Gastroesophageal sphincter (tissue), 4 donors: ENCODE data around the gene ORAI2. TPM values are rescaled to one million over a fixed set of nuclear protein-coding genes. Genes with fewer than 3 reads are reported as not detected.
"Not testable (repeated sequence)": the region's sequence is repeated elsewhere in the genome, so short reads cannot be mapped to it uniquely, and the experiment has no call there.

ENCODE experiments used
- ATAC-seq: fragments of 150-250 bp; one replicate; pipeline ENCODE4 v1.9.1; 2016; ENCODE audit warnings: mild to moderate bottlenecking, moderate library complexity
- H3K27ac ChIP-seq, 4 donors: fragments of 200-600 bp; sonication (generic) in 3 of 4; 1 replicate in 3 of 4; 2 replicates in 1 of 4; pipeline ENCODE4 v1.5.1; 2016 to 2019
- H3K27me3 ChIP-seq: fragments of 200-600 bp; sonication (generic); one replicate; pipeline ENCODE4 v1.5.1; 2019
- H3K36me3 ChIP-seq, 2 donors: fragments of 200-600 bp; sonication (generic); one replicate each; pipeline ENCODE4 v1.5.1; 2019; ENCODE audit warnings: control low read depth in 1 of 2
- H3K4me1 ChIP-seq, 3 donors: fragments of 200-600 bp; sonication (generic); 1 replicate in 2 of 3; 2 replicates in 1 of 3; pipeline ENCODE4 v1.5.1; 2016 to 2019; ENCODE audit warnings: control low read depth in 2 of 3
- H3K4me3 ChIP-seq, 2 donors: fragments of 200-600 bp; sonication (generic); one replicate each; pipeline ENCODE4 v1.5.1; 2019; ENCODE audit warnings: mild to moderate bottlenecking in 1 of 2, moderate library complexity in 1 of 2
- H3K9me3 ChIP-seq, 3 donors: fragments of 200-600 bp; sonication (generic); one replicate each; pipeline ENCODE4 v1.5.1; 2017 to 2019; ENCODE audit warnings: control low read depth in 2 of 3
- EP300 ChIP-seq: sonication (generic); formaldehyde crosslinking; IDR thresholded peaks from one replicate; pipeline ENCODE4 v1.6.1; 2017; ENCODE audit warnings: antibody characterized with exemption, mild to moderate bottlenecking
- POLR2A ChIP-seq, 2 donors: fragments of 450-650 bp; IDR thresholded peaks; one replicate each; pipeline ENCODE4 v1.6.1; 2017; ENCODE audit warnings: antibody characterized with exemption in 2 of 2, mild to moderate bottlenecking in 2 of 2, moderate library complexity in 1 of 2
- POLR2AphosphoS5 ChIP-seq: sonication (generic); formaldehyde crosslinking; IDR thresholded peaks from one replicate; pipeline ENCODE4 v1.6.1; 2017; ENCODE audit warnings: antibody characterized with exemption
- WGBS, 2 donors: methylation state at CpG; one replicate each; pipeline ENCODE4 v1.1.5; 2018; ENCODE audit warnings: low coverage in 1 of 2; 5-methylcytosine and 5-hydroxymethylcytosine counted together
- total RNA-seq, 4 donors: library from RNA; depleted of rRNA; stranded (reverse); fragments of >200 nt; gene quantifications; one replicate each; pipeline ENCODE4 v1.1.0, GENCODE V29; 2016
- TF ChIP-seq, protein P1 (sequence below), 4 experiments: fragments of 200-600 bp in 2 of 4; fragments of 450-650 bp in 2 of 4; sonication (generic) in 1 of 4; IDR thresholded peaks; one replicate each; pipeline ENCODE4 v1.5.1; 2017 to 2019; ENCODE audit warnings: antibody characterized with exemption in 4 of 4, mild to moderate bottlenecking in 2 of 4, moderate library complexity in 2 of 4

The ORAI2 gene
- total RNA-seq, 4 donors from 2014 or later: 3.3 to 15.6 (median 6.7) TPM

DNA sequence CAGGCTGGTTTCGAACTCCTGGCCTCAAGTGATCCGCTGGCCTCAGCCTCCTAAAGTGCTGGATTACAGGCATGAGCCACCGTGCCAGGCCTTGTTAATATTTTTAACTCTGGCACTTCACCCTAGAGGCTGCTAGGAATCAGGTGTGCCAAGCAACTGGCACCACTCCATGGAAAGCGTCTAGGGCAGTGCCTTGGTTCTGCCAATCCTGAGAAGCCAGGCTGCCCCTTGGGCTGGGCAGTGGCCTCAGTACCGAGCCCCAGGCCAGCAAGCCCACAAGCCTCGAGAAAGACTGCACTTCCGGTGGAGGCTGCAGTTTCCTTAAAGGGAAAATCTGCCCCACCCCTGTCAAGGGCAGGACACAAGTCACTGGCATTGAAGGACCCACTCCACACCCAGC lies 19.9 kb downstream of the ORAI2 start:
- Histone ChIP-seq H3K27me3 (no peaks in the 10 kb centered on the region), H3K4me1 (no peaks in the 10 kb centered on the region), H3K4me3 (no peak overlapping the region), H3K36me3 (peaks cover 0 to 41% of the 10 kb centered on the region in 2 donors), H3K27ac (no peak overlapping the region), H3K9me3 (no peaks in the 10 kb centered on the region)
- ATAC-seq: no peak
- WGBS, 2 donors: 100% methylated on average over 3 of the region's 7 CpGs; no CpG with 5 or more reads in 1 of the 2 donors
- TF ChIP-seq POLR2A (IDR thresholded peaks at IDR 0.05) (no peak), EP300 (no peak), POLR2AphosphoS5 (no peak)
- TF ChIP-seq, protein P1, sequence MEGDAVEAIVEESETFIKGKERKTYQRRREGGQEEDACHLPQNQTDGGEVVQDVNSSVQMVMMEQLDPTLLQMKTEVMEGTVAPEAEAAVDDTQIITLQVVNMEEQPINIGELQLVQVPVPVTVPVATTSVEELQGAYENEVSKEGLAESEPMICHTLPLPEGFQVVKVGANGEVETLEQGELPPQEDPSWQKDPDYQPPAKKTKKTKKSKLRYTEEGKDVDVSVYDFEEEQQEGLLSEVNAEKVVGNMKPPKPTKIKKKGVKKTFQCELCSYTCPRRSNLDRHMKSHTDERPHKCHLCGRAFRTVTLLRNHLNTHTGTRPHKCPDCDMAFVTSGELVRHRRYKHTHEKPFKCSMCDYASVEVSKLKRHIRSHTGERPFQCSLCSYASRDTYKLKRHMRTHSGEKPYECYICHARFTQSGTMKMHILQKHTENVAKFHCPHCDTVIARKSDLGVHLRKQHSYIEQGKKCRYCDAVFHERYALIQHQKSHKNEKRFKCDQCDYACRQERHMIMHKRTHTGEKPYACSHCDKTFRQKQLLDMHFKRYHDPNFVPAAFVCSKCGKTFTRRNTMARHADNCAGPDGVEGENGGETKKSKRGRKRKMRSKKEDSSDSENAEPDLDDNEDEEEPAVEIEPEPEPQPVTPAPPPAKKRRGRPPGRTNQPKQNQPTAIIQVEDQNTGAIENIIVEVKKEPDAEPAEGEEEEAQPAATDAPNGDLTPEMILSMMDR (IDR thresholded peaks at IDR 0.05): no peak

DNA sequence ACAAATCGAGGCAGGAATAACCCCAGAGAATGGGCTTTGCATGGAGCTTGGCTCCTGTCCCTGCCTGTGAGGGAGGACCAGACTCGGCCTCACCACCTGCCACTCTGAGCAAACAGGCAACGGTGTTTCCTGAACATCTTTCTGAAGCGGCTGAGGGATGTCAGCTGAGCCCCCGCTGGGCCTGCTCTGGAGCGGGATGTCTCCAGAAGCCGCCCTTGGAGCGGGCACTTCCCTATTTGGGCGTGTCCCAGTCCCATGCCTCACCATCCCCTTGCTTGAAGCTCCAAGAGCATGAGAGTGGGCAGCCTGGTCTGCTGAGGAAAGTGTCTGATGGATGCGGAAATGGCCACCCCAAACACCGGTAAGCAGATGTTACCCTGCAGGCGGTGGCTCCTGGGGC lies 21.1 kb downstream of the ORAI2 start:
- Histone ChIP-seq H3K27ac (no peak overlapping the region), H3K36me3 (peaks cover 0 to 50% of the 10 kb centered on the region in 2 donors), H3K4me3 (no peak overlapping the region), H3K9me3 (no peaks in the 10 kb centered on the region), H3K4me1 (no peaks in the 10 kb centered on the region), H3K27me3 (no peaks in the 10 kb centered on the region)
- no peak for TF ChIP-seq POLR2AphosphoS5
- ATAC-seq: no peak
- WGBS, 2 donors: 75% methylated on average over 4 of the region's 12 CpGs; no CpG with 5 or more reads in 1 of the 2 donors

DNA sequence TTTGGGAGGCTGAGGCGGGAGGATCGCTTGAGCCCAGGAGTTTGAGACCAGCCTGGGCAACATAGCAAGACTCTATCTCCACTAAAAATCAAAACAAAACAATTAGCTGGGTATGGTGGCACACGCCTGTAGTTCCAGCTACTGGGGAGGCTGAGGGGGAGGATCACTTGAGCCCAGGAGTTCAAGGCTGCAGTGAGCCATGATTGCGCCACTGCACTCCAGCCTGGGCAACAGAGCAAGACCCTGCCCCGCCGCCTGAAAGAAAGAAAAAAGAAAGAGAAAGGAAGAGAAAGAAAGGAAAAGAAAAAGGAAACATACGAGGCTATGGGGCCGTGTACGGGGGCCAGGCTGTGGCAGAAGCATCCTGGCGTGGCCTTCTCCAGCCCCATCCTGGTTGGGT lies 21.6 kb downstream of the ORAI2 start:
- 94% methylated on average over 3 to 10 of the region's 10 CpGs for WGBS, 2 donors
- H3K36me3 ChIP-seq: peaks cover 0 to 54% of the 10 kb centered on the region in 2 donors
- not testable (repeated sequence) for H3K27me3 ChIP-seq, ATAC-seq, H3K27ac ChIP-seq, H3K9me3 ChIP-seq, H3K4me3 ChIP-seq, H3K4me1 ChIP-seq

DNA sequence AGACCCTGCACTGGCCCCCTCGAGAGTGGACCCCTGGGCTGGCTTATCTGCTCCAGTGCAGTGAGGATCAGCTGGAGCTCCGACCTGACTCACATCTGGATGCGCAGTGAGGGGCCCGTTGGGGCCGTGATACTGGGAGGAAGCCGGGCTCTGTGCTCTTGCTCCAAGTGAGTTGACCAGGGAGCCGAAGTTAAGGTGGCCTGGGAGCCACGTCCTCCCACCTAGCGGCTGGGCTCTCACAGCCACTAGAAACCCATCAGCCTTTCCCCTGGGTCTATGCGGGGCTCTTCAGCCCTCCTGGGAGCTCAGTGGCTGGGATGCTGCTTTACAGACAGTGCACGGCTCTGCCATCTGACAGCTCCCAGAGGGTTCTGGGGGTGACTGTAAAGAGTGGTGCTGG lies 22.2 kb downstream of the ORAI2 start:
- TF ChIP-seq, protein P1 (IDR thresholded peaks at IDR 0.05): no peak
- TF ChIP-seq POLR2AphosphoS5: no peak
- TF ChIP-seq POLR2A (IDR thresholded peaks at IDR 0.05): no peak
- no peak for TF ChIP-seq EP300
- peaks cover 0 to 60% of the 10 kb centered on the region in 2 donors for H3K36me3 ChIP-seq
- no peaks in the 10 kb centered on the region for H3K4me1 ChIP-seq
- no peak for ATAC-seq
- H3K4me3 ChIP-seq: no peak overlapping the region
- no peaks in the 10 kb centered on the region for H3K27me3 ChIP-seq
- H3K27ac ChIP-seq: no peak overlapping the region
- WGBS, 2 donors: 100% methylated on average over 1 of the region's 11 CpGs; no CpG with 5 or more reads in 1 of the 2 donors
- no peaks in the 10 kb centered on the region for H3K9me3 ChIP-seq

DNA sequence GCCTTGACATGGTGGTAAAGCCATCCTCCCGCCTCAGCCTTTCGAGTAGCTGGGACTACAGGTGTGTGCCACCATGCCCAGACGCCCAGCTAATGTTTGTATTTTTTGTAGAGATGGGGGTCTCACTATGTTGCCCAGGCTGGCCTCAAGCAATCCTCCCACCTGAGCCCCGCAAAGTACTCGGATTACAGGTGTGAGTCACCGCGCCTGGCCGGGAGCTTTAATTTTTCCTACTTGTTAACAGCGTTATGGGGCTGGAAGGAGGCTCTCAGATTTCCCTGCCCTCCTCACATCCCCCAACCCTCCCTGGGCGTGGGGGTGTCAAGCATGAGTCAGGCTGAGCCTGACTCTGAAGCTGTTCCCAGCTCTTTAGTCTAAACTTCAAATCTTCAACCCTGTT lies 23.0 kb downstream of the ORAI2 start:
- no peak overlapping the region for H3K4me3 ChIP-seq
- TF ChIP-seq POLR2A (IDR thresholded peaks at IDR 0.05) (no peak), EP300 (no peak), POLR2AphosphoS5 (no peak)
- TF ChIP-seq, protein P1 (IDR thresholded peaks at IDR 0.05): no peak
- no peaks in the 10 kb centered on the region for H3K4me1 ChIP-seq
- H3K27ac ChIP-seq: no peak overlapping the region
- 80 to 84% methylated on average over 1 to 10 of the region's 10 CpGs for WGBS, 2 donors
- no peaks in the 10 kb centered on the region for H3K9me3 ChIP-seq
- no peaks in the 10 kb centered on the region for H3K27me3 ChIP-seq
- no peak for ATAC-seq
- H3K36me3 ChIP-seq: peaks cover 0 to 62% of the 10 kb centered on the region in 2 donors

DNA sequence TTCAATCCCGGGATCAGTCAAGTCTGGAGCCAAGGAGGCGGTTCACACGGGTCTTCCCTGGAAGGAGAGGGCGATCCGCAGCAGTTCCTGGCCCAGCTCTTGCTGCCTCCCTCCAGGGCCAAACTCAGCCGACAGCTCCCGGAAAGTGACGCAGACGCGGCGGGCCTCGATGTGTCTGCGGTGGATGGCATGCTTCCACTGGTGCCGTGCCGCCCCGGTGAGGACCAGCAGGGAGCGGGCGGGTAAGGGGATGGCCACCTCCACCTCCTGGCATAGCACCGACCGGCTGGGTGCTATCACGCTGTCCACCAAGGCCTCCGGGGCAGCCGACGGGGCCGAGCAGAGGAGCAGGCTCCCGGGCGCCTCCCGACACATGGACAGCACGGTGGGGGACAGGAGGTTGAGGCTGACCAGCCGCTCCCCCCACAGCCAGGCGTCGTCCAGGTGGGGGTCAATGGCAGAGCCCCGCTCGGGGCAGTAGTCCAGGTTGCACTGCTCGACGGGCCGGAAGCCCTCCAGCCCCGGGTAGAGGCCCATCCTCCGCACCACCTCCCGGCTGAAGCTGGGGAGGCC lies 24.1 kb downstream of the ORAI2 start:
- Histone ChIP-seq H3K4me3 (no peak overlapping the region), H3K27ac (no peak overlapping the region), H3K4me1 (peaks cover 0 to 7% (median 0%) of the 10 kb centered on the region in 3 donors), H3K9me3 (no peaks in the 10 kb centered on the region), H3K36me3 (peaks cover 0 to 62% of the 10 kb centered on the region in 2 donors), H3K27me3 (no peaks in the 10 kb centered on the region)
- TF ChIP-seq, protein P1 (IDR thresholded peaks at IDR 0.05): no peak
- TF ChIP-seq POLR2A (IDR thresholded peaks at IDR 0.05) (no peak), POLR2AphosphoS5 (no peak), EP300 (no peak)
- 80% methylated on average over 3 of the region's 40 CpGs; no CpG with 5 or more reads in 1 of the 2 donors for WGBS, 2 donors
- no peak for ATAC-seq
